HG03571 (cell line): Measurements from ENCODE around the gene ARMC3.

Experiments used
- ATAC-seq: cut with Tn5 transposase; IDR thresholded peaks from one replicate; pipeline ENCODE4 v1.9.1; 2021; ENCODE audit not compliant: unreplicated experiment

Gene ARMC3

DNA sequence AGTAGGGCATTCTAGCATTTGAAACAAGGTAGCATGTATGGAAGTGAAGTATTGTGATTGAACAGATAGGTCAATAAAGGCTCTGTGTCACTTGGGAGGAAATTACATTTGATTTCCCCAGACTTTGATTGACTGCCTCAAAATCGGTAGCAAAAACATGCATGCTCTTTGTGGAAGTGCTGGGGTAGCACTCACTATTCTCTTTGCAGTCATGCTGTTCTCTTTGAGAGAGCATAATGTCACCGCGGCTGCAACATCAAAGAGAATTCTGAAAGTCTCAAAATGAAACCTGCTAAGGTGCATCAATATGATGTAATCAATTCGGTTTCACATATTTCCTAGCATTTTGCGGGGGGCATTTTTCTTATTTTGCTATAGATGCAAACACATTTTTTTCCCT, 64.2 kb downstream of the ARMC3 start:
- ATAC-seq = no peak

DNA sequence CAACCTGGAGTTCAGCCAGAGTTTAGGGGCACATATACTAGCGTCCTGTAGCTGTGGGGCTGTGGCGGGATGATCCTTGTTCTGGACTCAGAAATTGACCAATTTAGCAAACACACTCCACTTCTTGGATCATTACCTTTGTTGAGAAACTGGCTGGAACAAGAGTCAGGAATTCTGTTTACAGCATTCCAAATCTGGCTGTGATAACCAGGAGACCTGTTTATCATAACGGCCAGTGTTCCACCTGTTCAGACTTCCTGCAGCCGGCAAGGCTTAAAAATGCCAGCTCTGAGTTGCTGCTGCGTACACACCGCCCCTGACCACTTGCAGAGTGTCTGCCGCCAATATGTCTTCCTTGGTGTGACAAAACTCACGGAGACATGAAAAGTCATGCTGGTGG, 64.8 kb downstream of the ARMC3 start:
- no peak for ATAC-seq

DNA sequence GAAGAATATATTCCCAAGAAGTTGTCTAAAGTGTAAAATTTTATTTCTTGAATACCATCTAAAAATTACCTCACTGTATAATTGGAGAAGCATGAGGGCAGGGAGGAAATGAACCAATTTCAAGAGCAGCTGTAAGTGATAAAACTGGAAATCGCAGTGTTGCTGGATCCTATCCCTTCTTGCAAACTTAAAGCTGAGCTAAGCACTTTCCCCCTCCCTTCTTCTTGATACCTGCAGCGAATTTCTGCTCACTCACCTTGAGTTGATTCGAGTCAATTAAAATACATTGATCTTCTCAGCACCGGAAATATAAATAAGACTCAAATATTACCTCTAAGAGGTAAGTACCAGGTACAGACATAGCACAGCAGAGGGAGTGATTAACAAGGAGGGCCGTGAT, 65.5 kb downstream of the ARMC3 start:
- no peak for ATAC-seq

DNA sequence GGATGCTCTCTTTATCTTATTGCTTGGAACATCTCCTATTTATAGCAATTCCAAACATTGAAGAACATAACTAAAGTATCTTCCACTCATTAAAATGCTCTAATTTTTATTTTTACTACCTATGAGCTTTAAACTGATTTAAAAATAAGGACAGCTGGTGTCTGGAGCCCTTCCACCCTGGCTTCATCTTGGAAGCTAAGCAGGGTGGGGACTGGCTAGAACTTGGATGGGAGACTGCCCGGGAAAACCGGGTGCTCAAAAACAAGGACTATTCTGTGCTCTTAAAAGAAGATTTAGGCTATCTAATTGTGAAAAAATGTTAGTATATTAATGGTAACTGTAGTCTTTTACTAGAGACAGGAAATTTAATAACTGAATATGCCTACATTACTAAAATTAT, 69.2 kb downstream of the ARMC3 start:
- no peak for ATAC-seq

DNA sequence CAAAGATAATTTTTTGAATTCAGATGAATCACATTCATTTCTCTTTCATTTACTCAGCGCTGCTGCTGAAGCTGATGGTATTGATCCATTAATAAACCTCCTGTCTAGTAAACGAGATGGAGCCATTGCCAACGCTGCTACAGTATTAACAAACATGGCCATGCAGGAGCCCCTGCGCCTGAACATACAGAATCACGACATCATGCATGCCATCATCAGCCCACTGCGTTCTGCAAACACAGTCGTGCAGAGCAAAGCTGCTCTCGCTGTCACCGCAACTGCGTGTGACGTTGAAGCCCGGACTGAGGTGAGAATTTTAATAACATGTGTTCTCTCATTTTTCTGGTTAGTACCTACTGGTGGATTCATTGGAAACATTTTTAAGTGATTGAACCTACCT, 70.2 kb downstream of the ARMC3 start:
- ATAC-seq = no peak

DNA sequence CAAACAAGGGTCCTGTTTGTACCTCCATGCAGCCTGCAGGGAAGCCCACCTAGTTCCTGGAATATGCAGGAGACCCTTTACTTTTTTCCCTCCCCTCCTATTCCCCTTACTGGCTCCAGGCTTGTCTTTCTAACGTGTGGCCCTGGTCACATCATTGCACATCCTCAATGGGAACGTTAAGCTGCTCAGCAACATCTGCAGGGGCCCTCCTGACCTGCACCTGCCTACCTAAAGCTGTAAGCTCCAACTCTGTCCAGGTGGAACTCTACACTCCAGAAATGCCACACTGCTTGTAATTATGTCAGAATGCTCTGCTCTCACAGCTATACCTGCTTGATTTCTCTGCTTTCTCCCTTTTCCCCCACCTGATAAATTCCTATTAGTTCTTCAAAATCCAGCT, 72.1 kb downstream of the ARMC3 start:
- no peak for ATAC-seq

DNA sequence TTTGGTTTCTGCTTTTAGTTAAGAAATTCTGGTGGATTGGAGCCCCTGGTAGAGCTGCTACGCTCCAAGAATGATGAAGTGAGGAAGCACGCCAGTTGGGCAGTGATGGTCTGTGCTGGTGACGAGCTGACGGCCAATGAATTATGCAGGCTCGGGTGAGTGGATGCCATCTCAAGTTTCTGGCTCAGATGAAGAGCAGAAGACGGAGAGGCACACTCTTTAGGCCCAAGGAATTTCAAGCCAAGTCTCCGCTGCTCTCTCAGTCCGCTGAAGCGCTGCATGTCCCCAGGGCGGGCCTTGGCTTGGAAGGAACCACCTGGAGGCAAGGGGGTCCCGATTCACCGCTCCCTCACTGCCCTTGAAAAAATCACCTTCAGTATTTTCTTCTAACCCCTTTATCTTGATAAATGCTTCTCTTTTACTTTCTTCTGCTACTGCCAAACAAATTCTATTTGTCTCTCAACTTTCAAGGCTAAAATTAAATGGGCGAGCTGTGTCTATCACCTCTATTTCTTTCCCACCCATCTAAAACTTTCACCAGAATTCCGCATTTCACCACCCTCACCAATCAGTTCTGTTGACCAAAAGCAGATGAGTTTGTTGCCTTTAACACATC, 74.2 kb downstream of the ARMC3 start:
- no peak for ATAC-seq

DNA sequence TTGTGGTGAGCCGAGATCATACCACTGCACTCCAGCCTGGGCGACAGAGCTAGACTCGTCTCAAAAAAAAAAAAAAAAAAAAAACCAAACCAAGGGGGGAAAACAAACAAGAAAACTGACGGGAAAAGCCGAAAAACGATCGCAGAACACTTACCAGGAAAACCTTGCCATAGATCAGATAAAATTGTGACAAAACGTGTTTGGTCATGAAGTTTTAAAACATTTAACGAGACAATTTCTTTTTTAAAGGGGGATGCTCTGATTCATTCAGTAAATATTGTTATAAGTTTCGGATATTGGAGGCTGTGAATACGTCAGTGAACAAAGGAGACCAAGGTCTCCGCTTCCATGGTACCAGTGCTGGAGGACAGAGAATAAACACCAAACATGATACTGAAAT, 77.3 kb downstream of the ARMC3 start:
- no peak for ATAC-seq

DNA sequence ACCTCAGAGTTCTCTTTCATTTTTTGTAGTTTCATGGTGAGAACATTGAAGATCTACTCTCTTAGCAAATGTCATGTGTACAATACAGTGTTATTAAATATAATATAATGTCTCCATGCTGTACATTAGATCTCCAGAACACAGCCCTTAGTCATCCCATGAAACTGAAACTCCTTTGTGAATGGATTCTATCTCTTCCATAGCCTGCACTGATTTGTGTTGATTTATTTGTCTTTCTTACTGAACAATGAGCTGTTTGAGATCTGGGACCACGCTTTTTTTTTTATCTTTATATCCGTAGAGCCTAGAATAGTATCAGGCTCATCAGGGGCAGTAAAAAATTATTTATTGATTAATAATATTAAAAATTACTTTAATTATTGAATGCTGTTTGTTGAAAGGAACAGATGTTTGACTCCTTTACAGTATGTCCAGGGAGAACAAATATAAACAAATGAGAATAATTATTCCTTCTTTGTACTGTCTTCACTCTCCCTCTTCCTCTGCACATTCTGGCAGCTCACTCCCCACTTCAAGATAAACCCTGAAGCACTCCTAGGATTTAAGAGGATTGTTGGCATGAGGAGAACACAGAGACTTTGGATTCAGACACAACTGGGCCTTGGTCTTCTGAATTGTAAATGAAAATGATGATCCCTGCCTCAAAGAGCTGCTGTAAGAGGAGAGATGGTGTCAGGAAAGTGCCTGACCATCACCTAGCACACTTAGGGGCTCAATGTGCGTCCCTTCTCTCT, 85.9 kb downstream of the ARMC3 start:
- no peak for ATAC-seq

DNA sequence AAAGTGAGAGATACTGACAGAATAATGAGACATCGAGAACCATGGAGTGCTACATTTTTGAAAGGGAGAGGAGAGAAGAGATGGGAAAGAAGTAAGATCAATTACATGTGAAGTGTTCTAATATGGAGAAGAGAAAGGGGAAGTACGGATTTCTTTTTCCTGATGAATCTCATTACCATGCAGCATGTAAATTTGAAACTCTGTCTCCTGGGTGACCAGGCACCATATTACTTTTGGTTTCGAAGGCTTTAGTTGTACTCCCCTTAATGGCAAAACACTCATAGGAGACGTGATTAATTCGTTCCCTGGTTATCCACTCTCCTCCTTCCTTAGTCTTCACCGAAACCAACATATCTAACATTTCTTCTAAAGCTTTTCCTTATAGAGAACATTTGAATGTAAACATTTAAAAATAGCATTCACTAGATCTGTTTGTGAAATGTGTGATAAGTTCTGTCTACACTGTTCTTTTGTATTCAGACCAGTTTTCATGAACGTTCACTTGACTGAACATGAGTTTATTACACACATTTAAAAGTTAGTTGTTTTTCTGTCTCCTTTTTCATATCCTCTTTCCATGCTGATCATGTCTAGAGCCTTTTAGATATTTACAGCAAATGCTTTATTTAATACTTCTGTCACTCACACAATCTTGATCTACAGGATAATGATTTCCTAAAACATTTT, 87.3 kb downstream of the ARMC3 start:
- peak; percentile 97 for ATAC-seq

DNA sequence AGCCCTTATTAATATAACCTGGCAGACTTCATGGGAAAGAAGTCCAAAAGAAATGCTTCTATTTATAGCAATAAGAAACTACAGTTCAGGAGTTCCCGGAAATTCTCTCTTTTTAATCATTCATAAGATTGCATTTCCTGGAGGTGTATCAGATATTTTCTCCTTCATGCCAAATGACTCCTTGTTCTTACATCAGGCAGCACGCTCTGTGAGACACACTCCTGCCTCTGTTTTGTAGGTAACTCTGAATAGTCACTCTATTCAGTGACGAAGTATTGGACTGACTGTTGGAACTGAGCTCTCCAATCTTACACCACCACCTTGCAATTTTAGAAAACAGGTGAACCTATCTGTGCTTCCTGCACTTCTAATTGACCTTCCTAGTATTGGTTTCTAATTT, 88.8 kb downstream of the ARMC3 start:
- ATAC-seq = no peak

DNA sequence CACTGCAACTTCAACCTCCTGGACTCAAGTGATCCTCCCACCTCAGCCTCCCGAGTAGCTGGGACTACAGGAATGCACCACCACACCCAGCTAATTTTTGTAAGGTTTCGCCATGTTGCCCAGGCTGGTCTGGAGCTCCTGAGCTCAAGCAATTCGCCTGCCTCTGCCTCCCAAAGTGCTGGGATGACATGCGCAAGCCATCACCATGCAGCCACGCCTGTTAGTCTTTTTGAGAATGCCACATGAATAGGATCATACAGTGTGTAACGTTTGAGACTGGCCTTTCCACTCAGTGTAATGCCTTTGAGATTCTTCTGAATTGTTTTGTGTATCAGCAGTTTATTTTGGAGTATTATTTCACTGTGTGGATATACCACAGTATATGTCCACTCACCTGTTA, 91.8 kb downstream of the ARMC3 start:
- ATAC-seq = no peak

DNA sequence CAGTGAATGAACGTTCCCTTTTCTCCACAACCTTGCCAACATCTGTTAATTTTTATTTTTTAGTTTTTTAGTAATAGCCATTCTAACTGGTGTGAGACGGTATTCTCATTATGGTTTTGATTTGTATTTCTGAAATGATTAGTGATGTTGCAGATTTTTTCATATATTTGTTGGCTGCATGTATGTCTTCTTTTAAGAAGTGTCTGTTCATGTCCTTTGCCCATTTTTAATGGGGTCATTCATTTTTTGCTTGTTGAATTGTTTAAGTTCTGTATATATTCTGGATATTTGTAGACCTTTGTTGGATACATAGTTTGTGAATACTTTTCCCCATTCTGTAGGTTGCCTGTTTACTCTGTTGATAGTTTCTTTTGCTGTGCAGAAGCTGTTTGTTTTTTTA, 93.6 kb downstream of the ARMC3 start:
- no peak for ATAC-seq

DNA sequence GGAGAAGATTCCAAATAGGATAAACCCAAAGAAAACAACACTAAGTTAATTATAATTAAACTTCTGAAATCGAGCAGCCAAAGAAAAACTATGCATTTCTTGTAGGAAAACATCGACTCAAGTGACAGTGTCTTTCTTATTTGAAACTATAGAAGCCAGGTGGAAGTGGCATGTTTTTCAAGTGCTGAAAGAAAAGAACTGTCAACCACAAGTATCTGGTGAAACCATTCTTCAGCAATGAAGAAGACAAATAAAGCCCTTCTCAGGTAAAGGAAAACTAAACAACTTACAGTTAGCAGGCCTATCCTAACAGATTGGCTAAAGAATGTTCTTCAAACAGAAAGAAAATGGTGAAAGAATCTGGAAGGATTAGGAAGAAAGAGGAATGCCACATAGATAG, 96.1 kb downstream of the ARMC3 start:
- no peak for ATAC-seq

DNA sequence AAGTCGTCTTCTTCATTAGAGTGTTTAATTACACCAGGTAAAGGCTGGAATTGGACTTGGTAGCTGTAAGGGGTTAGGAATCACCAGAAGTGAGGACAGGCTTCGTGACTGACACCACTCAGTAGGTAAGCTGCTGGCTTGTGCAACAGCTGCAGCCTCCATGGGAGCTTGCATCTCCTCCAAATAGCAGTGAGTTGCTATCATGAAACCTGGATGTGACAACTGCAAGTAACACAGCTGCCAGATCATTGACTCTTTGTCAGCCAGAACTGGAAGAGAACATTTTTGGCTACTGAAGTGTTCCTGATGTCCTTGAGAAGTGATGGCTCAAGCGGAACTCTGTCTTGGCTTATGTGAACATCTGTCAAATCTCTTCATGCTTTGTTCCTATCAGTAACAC, 103.5 kb downstream of the ARMC3 start:
- no peak for ATAC-seq

DNA sequence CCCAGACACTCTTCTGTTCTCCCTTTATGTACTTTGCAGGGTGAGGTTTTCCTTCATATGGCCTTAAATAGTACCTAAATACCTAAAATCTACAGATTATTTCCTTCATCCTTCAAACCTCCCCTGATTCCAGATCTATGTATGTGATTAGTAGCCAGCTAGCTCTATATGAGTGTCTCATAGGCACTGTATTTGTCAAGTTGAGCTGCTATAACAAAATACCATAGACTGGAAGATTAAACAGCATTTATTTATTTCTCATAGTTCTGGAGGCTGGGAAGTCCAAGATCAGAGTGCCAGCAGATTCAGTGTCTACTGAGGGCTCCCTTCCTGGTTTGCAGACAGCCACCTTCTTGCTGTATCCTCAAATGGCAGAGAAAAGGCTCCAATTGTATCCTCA, 106.9 kb downstream of the ARMC3 start:
- ATAC-seq = no peak

DNA sequence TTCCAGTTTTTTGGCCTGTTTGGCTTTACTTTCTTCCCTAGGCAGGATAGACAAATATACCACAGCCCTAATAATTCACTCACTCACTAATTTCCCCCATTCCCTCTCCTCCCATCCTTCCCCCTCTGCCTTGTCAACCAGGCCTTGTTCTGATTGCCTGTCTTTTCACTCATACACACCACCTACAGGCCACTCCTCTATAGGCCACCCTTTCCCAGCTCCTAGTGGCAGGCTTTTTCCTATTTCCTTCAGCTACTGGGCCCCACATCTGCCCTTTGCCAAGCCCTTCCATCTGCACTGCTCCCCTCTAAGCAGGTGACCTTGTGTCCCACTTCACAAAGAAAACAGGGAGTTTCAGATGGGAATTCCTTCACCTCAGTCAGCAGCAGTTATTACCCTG, 107.7 kb downstream of the ARMC3 start:
- ATAC-seq = no peak

DNA sequence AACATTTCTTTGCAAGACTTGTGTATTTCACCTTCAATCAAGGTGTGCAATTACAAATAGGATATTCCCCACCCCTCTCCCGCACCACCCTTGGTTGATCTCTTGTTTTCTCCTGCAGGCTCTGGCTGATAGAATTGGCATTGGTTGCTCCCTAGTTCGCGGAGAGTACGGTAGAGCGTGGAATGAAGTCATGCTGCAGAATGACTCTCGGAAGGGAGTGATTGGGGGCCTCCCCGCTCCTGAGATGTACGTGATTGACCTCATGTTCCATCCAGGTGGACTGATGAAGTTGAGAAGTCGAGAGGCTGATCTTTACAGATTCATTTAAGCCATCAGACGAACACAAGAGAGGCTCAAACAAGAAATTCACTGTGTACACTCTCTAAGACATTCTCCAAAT, 109.3 kb downstream of the ARMC3 start:
- no peak for ATAC-seq

DNA sequence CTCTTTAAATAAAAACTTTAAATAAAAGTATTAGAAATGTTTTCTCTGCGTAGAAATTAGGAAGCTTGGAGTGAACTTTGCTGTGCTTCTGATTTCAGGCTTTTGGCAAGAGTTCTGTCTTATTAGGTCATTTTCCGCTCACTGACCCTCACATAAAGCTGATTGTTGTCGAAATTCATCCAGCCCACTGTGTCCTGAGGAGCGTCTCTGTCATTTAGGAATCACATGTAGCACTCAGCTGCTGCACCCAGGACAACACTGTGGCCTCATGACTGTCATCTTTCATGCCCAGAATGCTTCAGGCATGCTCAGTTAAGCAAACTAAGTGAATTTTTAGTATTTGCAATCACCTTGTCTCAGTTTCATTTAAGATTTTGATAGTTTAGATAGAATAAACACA, 109.7 kb downstream of the ARMC3 start:
- ATAC-seq = no peak

DNA sequence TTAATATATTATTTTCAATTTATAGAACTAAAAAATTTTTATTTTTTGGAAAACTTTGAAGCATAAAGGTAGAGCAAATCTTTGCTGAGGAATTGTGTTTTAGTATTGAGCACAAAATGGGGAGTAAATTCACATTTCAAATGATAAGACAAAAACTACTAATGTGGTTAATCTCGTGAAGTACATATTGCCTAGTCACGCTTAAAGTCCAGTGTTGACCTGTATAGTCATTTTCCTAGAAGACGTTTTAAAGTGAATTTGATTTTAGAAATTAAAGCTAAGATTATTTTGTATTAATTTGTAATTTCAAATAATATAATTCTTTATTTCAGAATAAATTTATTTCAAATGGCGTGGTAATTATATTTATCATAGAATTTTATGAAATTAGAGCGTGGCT, 110.3 kb downstream of the ARMC3 start:
- no peak for ATAC-seq

DNA sequence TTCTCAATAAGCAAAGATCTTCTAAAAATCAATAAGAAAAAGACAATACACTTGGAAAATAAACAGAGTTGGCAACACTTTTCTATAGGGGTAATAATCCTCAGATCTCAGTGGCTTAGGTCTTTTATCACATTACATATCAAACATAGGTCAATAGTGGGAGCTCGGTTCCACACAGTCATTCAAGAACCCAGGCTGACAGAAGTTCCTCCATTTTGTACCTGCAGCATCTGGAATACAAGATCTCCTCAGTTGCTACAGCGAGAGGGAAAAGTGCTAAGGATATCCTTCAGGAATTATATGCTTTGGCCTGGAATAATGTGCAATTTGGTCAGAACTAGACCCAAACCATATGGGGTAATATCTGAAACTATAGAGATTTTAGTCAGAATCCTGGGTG, 112.1 kb downstream of the ARMC3 start:
- no peak for ATAC-seq

DNA sequence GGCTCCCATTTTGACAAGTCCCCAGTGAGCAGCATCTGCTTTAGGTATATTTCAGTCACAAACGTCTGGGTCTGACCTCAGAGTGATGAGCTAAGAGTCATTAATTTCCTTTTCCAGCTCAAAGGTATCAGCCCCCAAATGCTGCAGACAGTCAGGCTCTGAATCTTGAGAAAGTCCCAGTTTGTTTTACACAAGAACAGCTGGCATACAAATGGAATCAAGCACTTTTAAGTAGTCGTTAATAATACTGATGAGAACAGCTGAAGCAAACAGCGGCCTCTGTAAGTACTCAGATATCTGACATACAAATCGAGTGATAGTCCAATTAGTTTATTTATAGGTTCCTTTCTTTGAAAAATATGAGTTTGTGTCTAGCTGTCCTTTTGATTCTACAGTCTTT, 118.2 kb downstream of the ARMC3 start:
- ATAC-seq = no peak
